HG03045 (cell line): ENCODE results near the gene IRX4.

Source experiments
- ATAC-seq: cut with Tn5 transposase; IDR thresholded peaks from one replicate; pipeline ENCODE4 v1.9.1; 2021; ENCODE audit warnings: mild to moderate bottlenecking, moderate library complexity; ENCODE audit not compliant: unreplicated experiment

The IRX4 gene

GRCh38 chr5:1882337-1883119, at the start of gene IRX4:
Gene IRX4, minus strand, starts transcription at chr5:1882925. Its CDS starts 278 bp downstream, at chr5:1882647.
- no peak for ATAC-seq

GRCh38 chr5:1931604-1932231, 49.0 kb upstream of the IRX4 start:
- ATAC-seq: no peak

GRCh38 chr5:1930880-1931603, 48.3 kb upstream of the IRX4 start:
- ATAC-seq: no peak

GRCh38 chr5:1930501-1930879, 47.8 kb upstream of the IRX4 start:
- ATAC-seq: no peak

- no peak for ATAC-seq
These were observed 46.6 kb upstream of the IRX4 start for GRCh38 chr5:1929108-1929991.

- no peak for ATAC-seq
These were observed 44.0 kb upstream of the IRX4 start for GRCh38 chr5:1926471-1927341.

GRCh38 chr5:1926071-1926440, 43.3 kb upstream of the IRX4 start:
- ATAC-seq: no peak

- ATAC-seq: no peak
These were observed 42.7 kb upstream of the IRX4 start for GRCh38 chr5:1925111-1926070.

- no peak for ATAC-seq
These were observed 41.0 kb upstream of the IRX4 start for GRCh38 chr5:1923766-1924165.

GRCh38 chr5:1923341-1923740, 40.6 kb upstream of the IRX4 start:
- no peak for ATAC-seq

- no peak for ATAC-seq
These were observed 39.0 kb upstream of the IRX4 start for GRCh38 chr5:1921711-1922110.

GRCh38 chr5:1919750-1920149, 37.0 kb upstream of the IRX4 start:
- no peak for ATAC-seq

- ATAC-seq: no peak
These were observed 36.5 kb upstream of the IRX4 start for GRCh38 chr5:1919209-1919566.

GRCh38 chr5:1918488-1919208, 35.9 kb upstream of the IRX4 start:
- no peak for ATAC-seq

- ATAC-seq: no peak
These were observed 35.2 kb upstream of the IRX4 start for GRCh38 chr5:1917830-1918487.

- ATAC-seq: no peak
These were observed 33.6 kb upstream of the IRX4 start for GRCh38 chr5:1916041-1917001.

GRCh38 chr5:1915316-1915715, 32.6 kb upstream of the IRX4 start:
- no peak for ATAC-seq
